HTERT RPE-1 (cell line): ENCODE data around the gene CCDC71.

Experiments
- in situ Hi-C: fragments of 300-500 bp; cut with MboI; formaldehyde crosslinking; loops from 4 replicates; pipeline ENCODE4 v1.14.3; 2020; ENCODE audit warnings: low sequenced_read_pairs

The CCDC71 gene

DNA sequence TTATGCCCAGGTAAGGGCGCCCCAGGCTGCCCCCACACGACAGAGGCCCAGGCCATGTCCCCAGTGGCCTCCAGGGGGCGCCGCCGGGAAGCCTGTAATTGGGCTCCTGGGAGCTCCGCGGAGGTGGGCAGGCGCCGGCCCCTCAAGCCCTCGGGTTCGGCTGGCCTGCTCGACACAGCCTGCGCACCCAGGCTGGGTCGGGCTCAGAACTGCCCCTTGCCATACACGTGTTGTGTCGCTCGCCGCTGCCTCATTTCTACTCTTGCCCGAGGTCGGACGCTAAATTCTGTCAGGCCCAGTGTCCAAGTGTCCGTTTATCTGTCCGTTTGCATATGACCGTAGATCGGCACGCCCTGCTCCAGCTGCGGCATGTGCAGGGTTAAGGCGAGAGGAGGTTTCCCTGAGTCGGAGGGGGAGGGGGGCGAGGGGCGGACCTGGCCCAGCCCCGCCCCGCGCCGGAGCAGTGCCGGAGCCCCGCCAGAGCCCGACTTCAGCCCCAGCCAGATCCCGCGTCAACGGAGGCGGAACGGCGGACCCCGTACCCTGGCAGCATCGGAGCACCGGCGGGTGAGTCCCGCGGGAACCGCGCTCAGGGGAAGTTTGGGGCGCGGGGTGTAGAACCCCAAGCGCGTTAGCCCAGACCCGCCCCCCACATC is 5.1 kb upstream of the CCDC71 start, which contains the start of gene KLHDC8B:
Gene KLHDC8B (plus strand): TSS at position 480 of the 656 bp plus-strand sequence. CDS start 1,172 bp downstream, outside the sequence.
- in situ Hi-C loops, result no loop called here

DNA sequence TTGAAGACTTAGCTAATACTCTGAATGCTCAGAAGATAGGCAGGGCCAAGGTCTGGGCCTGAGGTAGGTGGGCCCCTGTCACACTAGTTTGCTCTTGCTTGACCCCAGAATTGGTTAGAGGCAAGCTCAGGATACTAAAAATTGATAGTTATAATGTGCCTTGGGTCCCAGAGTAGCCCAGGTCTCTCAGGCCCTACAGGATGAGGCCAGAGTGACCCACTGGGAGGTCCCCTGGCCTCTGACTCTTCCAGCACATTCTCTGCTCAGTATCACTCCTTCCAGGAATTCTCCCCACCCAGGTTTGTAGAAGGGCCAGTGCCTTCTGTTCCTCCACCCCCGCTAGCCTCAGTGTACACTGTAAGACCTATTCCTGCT is 4.6 kb upstream of the CCDC71 start:
- in situ Hi-C loops, result no loop called here

DNA sequence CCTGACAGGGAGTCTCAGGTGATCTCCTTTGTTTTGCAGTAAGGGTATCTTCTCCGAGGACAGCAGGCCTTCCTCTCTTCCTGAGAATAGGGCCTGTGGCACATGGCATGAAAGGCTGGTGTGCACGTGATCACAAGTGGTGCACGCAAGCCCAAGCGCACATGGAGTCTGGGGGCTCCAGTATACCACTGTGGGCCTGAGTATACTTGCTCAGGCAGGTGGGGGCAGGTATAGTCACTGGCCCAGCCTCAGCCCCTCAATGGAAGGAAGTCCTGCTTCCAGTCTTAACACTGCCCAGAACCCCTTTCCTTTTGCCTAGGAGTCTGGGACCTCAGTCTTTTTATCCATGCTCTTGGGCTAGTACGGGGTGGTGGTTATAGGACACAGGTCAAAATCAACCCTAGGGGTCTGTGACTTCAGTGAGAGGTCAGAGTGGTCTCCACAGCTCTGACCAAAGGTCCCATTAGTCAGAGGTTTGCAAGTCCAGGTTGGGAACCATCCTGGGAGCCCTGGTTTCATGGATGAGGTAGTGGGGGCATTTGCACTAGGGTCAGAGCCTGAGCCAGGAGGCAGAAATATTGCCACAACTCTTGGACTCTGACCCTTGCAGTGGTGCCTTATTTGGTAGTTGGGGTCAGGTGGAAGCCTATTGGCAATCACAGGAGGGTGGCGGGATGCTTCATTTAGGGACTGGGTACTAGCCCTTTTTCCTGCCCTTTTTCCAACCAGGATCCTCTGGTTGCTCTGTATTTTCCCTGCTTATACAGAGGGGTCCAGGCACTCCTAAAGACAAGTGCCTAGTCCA is 823 bp upstream of the CCDC71 start:
- in situ Hi-C loops, result no loop called here

DNA sequence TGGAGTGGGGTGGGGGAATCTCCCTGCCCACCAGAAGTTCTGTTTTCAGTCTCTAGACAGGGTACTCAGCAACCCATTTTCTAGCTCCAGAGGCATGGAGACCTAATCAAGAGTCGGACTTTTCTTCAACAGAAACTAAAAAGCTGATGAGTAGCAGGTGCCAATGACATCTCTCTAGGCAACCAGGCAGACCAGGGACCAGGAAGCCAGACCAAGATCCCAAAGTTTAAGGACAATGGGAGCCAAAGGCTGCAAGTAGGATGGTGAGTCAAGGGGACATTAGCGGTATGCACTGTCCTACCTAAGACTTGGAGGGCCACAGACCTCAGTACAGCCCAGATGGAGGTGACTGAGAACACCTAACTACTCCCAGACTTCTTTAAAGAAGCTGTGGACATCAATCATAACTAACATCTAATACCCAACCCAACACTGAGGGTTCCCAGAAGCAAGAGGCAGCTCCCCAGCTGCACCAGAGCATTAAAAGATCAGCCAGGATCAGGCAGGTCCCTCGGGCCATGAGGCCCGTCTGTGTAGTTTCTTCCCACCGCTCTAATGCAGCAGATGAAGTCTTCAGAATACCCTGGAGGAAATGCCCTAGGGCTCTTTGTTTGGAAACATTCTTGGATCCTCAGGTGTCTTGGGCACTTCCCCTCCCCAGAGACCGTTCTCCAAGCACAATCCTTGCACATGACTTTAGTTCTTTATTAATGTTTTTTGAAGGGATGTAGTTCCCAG is 979 bp downstream of the CCDC71 start:
- in situ Hi-C loops, result no loop called here

DNA sequence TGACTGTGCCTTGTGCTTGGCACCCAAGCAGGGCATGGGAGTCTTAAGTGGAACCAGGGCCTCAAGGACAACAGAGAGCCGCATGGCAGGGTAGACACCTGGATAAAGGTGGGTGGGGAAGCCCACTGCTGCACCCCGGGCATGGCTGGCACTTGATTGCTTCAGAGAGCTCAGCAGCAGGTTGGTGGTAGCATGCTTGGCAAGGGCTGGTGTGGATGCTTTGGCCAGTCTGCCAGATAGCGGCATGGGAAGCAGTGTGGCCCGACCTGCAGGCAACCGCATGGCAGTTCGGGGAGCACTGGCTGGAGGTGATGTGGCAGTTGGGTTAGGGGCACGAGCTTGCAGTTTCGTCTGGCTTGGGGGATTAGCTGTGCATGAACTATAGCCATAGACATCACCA is 2.5 kb downstream of the CCDC71 start:
- in situ Hi-C loops, result no loop called here

DNA sequence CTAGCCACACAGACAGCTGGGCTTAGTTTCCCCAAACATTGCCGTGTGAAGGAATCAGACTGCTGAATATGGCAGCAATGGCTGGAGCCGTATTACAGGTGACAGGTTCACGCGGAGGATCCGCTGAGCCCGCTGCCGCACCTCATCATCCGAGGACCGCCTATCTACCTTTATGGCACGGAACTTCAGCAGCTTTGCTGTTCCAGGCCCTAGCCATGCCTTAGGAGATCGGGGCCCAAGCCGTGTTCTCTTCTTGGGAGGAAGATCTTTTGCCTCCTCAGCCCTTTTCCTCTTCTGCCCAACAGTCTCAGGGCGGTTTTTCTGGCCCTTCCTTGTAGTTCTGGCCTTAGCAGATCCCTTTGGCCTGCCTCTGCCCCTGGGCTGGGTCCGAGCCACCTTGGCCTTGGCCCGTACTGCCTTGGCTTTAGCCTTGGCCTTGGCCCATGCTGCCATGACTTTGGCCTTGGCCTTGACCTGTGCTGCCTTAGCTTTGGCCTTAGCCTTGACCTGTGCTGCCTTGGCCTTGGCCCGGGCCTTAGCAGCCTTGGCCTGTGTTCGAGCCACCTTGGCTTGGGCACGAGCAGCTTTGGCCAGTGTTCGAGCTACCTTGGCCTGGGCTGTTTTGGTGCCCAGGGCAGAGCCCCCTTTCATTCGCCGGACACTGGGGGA is 3.2 kb downstream of the CCDC71 start:
- in situ Hi-C loops, result no loop called here

DNA sequence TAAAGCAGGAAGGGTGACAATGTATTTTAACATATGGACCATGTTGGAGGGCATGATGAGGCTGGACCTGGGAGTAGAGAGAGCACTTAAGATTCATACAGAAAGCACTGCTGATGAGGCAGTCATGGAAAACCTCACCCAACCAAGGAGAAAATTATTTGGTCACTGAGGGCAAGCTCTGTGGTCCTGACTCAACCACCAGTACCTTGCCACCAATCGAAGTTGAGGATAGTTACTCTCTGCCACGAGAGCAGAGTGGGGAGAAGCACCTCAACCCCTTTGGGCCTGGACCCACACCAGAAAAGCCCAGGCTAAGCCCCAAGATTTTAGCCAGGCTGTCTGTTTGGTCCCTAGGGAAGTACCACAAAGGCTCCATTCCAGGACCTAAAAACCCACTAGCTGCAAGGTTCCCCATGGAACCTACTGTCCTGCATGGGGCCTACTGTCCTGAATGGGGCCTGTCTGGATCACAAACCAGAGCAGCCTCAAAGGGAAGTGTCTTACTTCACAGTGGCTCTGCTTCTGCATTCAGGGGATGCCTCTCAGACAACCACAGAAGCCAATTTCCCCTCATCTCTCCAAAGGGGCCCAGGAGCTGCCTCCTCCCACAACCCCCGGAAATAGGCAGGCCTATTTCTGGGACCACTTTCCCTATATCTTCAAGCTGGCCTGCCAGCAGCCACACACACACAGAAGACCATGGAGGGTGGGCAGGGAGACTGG is 4.2 kb downstream of the CCDC71 start:
- in situ Hi-C loops, result no loop called here

DNA sequence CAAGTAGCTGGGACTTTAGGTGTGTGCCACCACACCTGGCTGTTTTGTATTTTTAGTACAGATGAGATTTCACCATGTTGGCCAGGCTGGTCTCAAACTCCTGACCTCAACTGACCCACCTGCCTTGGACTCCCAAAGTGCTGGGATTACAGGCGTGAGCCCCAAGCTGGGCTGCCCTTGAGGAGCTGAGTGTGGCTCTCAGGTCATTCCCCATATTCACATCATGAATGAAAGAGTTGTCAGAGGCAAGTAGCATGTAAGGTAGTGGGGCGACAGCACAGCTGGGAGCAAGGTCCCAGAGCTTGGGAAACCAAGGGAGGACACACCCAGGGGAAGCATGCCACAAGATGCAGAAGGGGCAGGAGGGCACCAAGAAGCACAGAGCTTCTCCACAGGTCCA is 4.9 kb downstream of the CCDC71 start:
- in situ Hi-C loops, result no loop called here

DNA sequence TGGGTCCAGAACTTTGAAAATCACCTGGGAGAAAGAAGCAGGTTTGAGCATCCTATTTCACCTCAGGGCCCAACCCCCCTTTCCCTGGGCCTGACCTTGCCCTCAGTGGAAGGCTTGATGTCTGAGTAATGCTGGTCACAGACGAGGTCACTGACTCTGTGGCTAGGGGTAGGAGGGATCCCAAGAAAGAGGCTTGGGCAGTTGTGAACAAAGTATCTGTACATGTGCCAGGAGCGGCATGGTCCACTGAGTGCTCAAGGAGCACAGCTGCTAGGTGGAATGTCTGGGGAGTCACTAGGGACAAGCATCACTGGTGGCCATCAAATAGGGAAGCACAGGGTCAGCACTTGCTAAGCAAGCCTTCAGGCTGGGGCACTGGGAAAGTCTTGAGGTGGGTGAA is 7.3 kb downstream of the CCDC71 start:
- in situ Hi-C loops, result no loop called here

DNA sequence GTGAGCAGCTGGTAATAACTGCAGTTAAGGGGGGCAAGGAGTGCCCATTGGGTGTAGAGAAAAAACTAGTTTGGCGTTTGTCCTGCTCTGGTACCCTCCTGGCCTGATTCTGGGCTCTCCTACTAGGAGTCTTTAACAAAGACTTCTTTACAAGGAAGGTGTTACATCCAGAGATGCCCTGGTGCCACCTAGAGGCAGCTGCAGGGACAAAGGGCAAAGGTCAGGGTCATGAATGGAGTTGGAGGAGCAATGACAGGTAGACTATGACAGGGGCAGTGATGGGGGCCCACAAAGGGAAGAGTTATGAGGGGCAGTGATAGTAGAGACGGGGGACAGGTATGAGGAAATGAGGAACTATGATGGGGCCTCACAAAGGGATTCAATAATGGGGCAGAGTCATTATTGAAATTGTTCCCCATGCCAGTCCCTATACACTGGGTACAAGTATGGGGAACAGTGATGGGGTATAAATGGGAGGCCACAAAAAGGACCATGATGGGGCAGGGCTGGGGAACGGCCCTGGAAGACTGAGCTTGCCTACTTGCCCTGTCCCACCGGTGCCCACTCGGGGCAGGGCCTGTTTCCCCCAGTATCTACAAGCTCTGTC is 7.9 kb downstream of the CCDC71 start:
- in situ Hi-C loops, result no loop called here

DNA sequence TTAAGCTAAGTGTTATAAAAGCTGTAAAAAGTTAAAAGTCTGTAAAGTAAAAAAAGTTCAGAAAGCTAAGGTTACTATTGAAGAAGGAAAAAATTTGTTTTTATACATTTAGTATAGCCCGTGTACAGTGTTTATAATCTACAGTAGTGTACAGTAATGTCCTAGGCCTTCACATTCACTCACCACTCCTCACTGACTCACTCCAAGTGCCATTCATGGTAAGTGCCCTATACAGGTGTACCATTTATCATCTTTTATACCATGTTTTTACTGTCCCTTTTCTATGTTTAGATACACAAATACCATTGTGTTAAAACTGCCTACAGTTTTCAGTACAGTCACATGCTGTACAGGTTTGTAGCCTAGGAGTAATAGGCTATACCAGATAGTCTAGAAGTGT is 8.8 kb downstream of the CCDC71 start:
- in situ Hi-C loops, result no loop called here

DNA sequence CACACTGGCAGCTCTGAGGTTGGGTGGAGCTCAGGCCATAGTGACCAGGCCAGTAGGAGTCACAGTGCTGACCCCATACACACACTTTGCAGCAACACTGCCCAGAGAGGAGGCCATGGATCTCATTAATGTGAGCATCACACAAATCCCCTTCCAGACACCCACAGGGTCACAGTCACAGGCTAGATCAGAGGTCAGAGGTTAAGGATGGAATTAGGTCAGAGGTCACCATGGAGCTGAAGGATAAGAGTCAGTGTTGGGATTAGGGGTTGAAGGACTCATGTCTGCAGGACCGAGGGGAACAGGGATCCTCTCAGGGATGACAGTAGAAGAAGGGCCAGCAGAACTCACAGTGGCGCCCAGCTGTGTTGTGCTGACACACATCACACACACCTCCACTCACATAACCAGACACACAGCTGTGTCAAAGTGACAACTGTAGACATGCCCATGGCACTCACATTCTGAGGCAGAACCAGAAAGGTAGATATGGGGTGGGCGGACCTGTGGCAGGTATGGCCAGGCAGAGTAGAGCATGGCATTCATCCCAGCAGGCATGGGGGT is 12.7 kb downstream of the CCDC71 start:
- in situ Hi-C loops, result no loop called here

DNA sequence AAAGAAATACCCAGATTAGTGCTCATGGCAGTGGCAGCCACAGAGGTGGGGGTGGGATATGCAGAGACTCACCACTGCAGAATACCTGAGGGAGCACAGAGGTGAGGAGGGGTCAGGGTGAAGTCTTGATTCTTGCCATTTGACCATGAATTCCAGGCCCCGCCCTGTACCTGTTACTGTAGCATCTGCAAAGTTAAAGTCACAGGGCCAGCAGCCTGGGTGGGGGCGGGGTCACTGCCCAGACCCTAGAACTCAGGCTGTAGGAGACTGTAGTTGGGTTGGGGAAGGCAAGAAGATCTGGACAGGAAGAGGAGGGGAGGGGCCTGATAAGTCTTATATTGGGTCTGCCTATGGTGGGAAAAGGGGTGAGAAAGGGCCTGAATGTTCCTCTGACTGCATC is 14.5 kb downstream of the CCDC71 start:
- in situ Hi-C loops, result no loop called here

DNA sequence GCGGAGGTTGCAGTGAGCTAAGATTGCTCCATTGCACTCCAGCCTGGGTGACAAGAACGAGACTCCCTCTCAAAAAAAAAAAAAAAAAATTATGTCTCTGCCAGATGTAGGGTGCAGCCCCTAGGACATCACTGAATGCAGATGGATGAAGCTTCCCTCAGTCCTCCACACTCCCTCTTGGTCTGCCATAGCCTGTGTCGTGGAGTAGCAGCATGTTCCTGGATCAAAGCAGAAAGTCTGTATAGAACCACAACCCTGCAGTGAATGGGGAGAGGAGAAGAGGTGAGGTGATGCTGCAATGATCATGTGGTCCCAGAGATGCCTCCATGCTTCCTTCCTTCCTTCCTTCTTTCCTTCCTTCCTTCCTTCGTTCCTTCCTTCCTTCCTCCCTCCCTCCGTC is 18.0 kb downstream of the CCDC71 start:
- in situ Hi-C loops, result no loop called here

DNA sequence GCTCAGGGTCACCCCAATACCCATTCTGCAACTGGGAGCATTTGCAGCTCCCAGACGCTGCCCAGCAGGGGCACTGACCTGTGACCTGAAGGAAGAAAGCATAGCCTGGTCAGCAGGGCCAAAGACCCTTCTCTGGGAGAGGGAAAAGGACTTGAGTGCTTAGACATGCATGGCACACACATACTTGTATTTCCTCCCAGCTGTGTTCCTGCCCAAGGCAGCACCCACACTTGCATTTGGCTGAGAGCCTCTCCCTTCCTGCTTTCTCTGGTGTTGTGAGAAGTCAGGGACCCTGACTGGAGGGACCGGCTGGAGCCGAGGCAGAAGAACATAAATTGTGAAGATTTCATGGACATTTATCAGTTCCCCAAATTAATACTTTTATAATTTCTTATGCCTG is 26.1 kb downstream of the CCDC71 start:
- in situ Hi-C loops, result no loop called here

DNA sequence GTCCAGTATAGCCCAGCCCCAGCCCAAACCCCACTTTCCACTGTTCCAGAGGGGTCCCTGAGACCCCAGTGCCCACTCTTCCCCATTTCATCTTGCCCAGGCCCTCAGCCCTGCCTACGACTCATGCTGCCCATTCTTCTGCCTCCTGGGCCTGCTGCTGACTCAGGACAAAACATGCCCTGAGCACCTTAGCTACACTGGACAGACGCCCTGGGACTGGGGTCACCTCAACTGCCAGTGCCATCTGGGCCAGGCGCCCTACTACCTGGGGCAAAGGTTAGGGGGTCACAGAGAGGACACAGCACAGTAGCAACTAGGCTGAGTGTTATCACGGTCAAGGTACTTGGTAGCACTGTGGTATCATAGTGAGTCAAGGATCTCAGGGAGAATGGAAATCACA is 30.6 kb downstream of the CCDC71 start:
- in situ Hi-C loops, result no loop called here

DNA sequence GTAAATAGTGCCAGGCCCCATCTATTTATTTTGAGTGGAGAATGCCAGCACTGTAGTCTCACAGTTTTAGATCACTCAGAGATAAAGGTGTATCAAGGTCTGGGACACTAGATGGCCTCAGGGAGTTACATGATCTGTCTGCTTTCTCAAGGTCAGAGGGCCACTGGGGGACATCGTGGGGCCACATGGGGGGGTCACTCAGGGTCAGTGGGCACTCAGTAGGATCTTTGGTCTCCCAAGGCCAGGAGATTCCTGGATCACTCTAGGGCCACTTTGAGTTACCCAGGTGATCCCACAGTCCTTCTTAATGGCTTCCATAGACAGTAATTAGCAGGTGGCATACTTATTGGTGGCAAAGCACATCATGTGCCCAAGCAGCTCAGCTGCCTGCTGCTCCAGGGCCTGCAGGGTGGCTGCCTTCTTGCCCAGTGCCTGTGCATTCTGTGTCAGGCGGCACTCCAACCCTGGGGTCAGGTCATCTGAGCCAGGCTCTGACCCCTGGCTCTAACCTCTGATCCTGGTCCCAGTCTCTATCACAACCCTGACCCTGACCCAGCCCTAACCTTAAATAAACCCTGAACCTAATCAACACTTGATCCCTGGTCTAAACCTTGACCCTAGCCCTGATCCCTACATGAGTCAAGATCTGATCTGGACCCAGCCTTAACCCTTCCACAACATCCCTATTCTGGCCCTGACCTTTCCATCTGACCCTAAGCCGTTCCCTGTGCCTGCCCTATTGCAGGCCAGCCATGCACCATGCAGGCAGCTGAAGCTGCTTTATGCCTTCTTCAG is 31.5 kb downstream of the CCDC71 start:
- in situ Hi-C loops, result no loop called here

DNA sequence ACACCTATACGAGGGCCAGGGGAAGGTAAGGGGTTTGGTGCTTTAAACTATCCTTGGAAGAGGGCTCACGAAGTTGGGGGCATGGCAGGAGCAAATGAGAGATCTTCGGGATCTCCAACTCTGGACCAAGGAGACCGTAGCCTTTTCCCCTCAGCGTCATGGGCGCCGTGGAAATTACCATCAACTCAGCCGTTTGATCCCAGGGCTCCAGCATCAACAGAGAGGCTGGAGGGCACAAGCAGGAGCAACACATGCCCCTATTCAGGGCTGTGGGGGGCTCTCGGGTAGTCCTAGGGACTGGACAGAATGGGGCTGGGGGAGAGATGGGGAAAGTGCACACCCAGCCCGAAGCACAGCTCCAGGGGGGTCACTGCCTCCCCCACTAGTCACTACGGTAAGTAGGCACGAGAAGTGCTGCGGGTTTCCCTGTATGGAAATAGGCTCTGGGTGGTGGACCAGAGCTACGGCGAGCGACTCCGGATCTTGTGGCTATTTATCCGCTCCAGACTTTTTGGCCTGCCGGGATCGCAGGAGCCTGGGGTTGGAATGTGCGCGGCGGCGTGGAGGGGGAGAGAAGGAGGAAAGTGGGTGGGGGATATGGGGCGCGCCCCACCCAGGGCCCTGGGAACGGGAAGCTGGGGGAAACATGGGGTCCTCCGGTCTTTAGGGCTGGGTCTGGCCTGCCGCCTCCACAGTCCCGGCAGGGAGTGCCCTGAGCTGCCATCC is 32.7 kb downstream of the CCDC71 start:
- in situ Hi-C loops, result no loop called here
